Keratinocyte (primary cell): ENCODE data around the gene RMND5A. TPM values are rescaled to one million over a fixed set of nuclear protein-coding genes. Genes with fewer than 3 reads are reported as not detected.

Source experiments
- DNase-seq: peaks from one replicate; pipeline ENCODE4 v3.0.0-alpha.2; 2011; ENCODE audit warnings: low read depth, missing footprints, low spot score
- FAIRE-seq: peaks from 2 replicates; lab custom pipeline; 2011; peaks lifted over from hg19 to GRCh38; lab: Jason Lieb, UNC
- H2AFZ ChIP-seq: 2 replicates; pipeline ENCODE4 v1.6.0; 2012; ENCODE audit warnings: low read length, control low read depth, inconsistent platforms; ENCODE audit not compliant: control insufficient read depth
- H3K27ac ChIP-seq: 2 replicates; pipeline ENCODE4 v1.5.1; 2011; ENCODE audit warnings: low read length; ENCODE audit not compliant: control insufficient read depth, insufficient read depth
- H3K27me3 ChIP-seq: 3 replicates; pipeline ENCODE4 v1.6.0; 2011; ENCODE audit warnings: low read length; ENCODE audit not compliant: control insufficient read depth, insufficient read depth; ENCODE audit errors: extremely low read depth
- H3K36me3 ChIP-seq, 2 experiments: 2 replicates in 1 of 2; 3 replicates in 1 of 2; pipeline ENCODE4 v1.5.1; 2011; ENCODE audit warnings: low read length in 2 of 2, mild to moderate bottlenecking in 1 of 2; ENCODE audit not compliant: control insufficient read depth in 2 of 2, insufficient read depth in 2 of 2; ENCODE audit errors: extremely low read depth in 1 of 2
- H3K4me1 ChIP-seq: 3 replicates; pipeline ENCODE4 v1.5.1; 2011; ENCODE audit warnings: low read length; ENCODE audit not compliant: control insufficient read depth, insufficient read depth; ENCODE audit errors: extremely low read depth
- H3K4me2 ChIP-seq: 3 replicates; pipeline ENCODE4 v1.6.0; 2011; ENCODE audit warnings: low read depth, low read length; ENCODE audit not compliant: control insufficient read depth, insufficient read depth; ENCODE audit errors: extremely low read depth
- H3K4me3 ChIP-seq, 3 experiments: fragments of 200-600 bp in 1 of 3; sonication (generic) in 1 of 3; 2 replicates in 2 of 3; 3 replicates in 1 of 3; pipeline ENCODE4 v1.5.1; 2011 to 2016; ENCODE audit warnings: low read length in 3 of 3, mild to moderate bottlenecking in 3 of 3, control low read depth in 2 of 3, inconsistent platforms in 1 of 3, low read depth in 1 of 3, mixed read lengths in 1 of 3, mixed run types in 1 of 3, moderate library complexity in 1 of 3; ENCODE audit not compliant: control insufficient read depth in 2 of 3, insufficient read depth in 2 of 3; ENCODE audit errors: extremely low read depth in 1 of 3
- H3K79me2 ChIP-seq: 2 replicates; pipeline ENCODE4 v1.6.0; 2012; ENCODE audit warnings: low read length; ENCODE audit not compliant: control insufficient read depth, insufficient read depth
- H3K9ac ChIP-seq: 3 replicates; pipeline ENCODE4 v1.6.0; 2011; ENCODE audit warnings: low read length; ENCODE audit not compliant: control insufficient read depth, insufficient read depth; ENCODE audit errors: extremely low read depth
- H3K9me1 ChIP-seq: 3 replicates; pipeline ENCODE4 v1.6.0; 2011; ENCODE audit warnings: low read length; ENCODE audit not compliant: control insufficient read depth, insufficient read depth; ENCODE audit errors: extremely low read depth
- H3K9me3 ChIP-seq: 2 replicates; pipeline ENCODE4 v1.5.1; 2012; ENCODE audit warnings: low read depth, low read length; ENCODE audit not compliant: control insufficient read depth
- H4K20me1 ChIP-seq: 3 replicates; pipeline ENCODE4 v1.6.0; 2011; ENCODE audit warnings: low read length; ENCODE audit not compliant: control insufficient read depth, insufficient read depth; ENCODE audit errors: extremely low read depth
- CTCF ChIP-seq, 3 experiments: IDR thresholded peaks in 1 of 3; conservative IDR thresholded peaks in 1 of 3; optimal IDR thresholded peaks in 1 of 3; 2 replicates in 2 of 3; 3 replicates in 1 of 3; pipeline versions ENCODE3 to v1.5.1; 2011; ENCODE audit warnings: low read length in 3 of 3, mild to moderate bottlenecking in 3 of 3, moderate library complexity in 2 of 3, control low read depth in 1 of 3, inconsistent platforms in 1 of 3; ENCODE audit not compliant: insufficient read depth in 2 of 3; ENCODE audit errors: extremely low read depth in 1 of 3
- EZH2 ChIP-seq: IDR thresholded peaks from one replicate; pipeline ENCODE4 v1.6.1; 2012; ENCODE audit warnings: inconsistent platforms, mild to moderate bottlenecking, low read length, moderate library complexity
- dilution Hi-C: fragments of 300-500 bp; cut with MboI; formaldehyde crosslinking; loops from one replicate; pipeline ENCODE4 v1.7.0; 2020; ENCODE audit warnings: low sequenced_read_pairs; ENCODE audit not compliant: extremely low pct_ligation_motif_present
- polyA plus RNA-seq, 5 experiments: library from polyadenylated mRNA; depleted of rRNA in 3 of 5; stranded (reverse) in 3 of 5; stranded (forward) in 1 of 5; unstranded in 1 of 5; fragments of >200 nt; gene quantifications; 1 replicate in 1 of 5; 2 replicates in 3 of 5; 3 replicates in 1 of 5; pipeline versions ENCODE4 v1.2.1 to v1.2.3, GENCODE V29; 2011 to 2012; ENCODE audit warnings: missing spikeins in 2 of 5, low read depth in 1 of 5, low replicate concordance in 1 of 5

The RMND5A gene
- polyA plus RNA-seq, 1 donor (not counting 4 experiments of a cell fraction or from before 2014, with no cell fraction given), result 26.0 TPM

DNA sequence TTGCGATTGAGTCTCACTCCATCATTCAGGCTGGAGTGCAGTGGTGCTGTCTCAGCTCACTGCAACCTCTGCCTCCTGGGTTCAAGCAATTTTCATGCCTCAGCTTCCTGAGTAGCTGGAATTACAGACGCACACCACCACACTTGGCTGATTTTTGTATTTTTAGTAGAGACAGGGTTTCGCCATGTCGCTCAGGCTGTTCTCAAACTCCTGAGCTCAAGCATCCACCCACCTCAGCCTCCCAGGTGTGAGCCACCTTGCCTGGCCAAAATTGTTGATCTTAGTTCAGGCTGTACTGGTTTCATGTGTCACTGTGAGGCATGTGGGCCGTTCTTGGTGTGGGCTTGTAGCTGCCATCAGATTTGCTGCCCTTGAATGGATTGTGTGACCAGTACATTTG lies 52.5 kb downstream of the RMND5A start:
- Histone ChIP-seq H3K27me3 (no peaks in the 10 kb centered on the region), H3K36me3 (peaks cover 5 to 11% of the 10 kb centered on the region in 2 experiments), H2AFZ (no peak overlapping the region), H3K4me2 (no peak overlapping the region), H3K79me2 (no peaks in the 10 kb centered on the region), H3K9me3 (no peaks in the 10 kb centered on the region), H3K9me1 (no peaks in the 10 kb centered on the region), H3K4me1 (no peaks in the 10 kb centered on the region), H3K9ac (no peak overlapping the region), H3K27ac (no peak overlapping the region), H4K20me1 (no peaks in the 10 kb centered on the region), H3K4me3 (no peak overlapping the region)
- TF ChIP-seq EZH2, result no peak
- no peak for TF ChIP-seq CTCF (optimal IDR thresholded peaks at IDR 0.05 in 1 of 3, IDR thresholded peaks at IDR 0.05 in 1 of 3, conservative IDR thresholded peaks at IDR 0.05 in 1 of 3; ENCODE audit: extremely low read depth in 1 of 3, insufficient read depth in 2 of 3, low read length in 3 of 3)
- dilution Hi-C loops, result no loop called here
- FAIRE-seq (no peak), DNase-seq (no peak)

DNA sequence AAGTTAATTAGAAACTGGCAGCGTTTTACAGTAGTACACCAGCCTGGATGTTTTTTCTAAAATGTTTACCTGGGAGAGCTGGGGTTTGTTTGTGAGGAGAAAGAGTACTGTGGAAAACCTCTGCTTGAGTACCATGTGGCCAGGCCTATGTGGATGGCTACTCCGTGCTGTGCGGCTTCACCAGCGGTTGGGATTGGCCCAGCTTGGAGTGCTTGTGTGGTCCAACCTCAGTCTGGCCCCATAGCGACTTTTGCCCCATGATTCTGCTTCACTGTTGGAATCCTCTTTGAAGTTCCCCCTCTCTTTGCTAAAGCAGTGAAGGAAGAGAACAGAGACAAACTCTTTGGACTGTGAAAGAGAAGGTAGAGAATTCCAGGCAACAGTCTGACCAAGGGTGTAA lies 54.8 kb downstream of the RMND5A start:
- no peaks in the 10 kb centered on the region for H3K27me3 ChIP-seq
- H3K9me1 ChIP-seq, result no peaks in the 10 kb centered on the region
- H4K20me1 ChIP-seq, result no peaks in the 10 kb centered on the region
- no peaks in the 10 kb centered on the region for H3K9me3 ChIP-seq
- H3K4me3 ChIP-seq, result no peak overlapping the region
- no peak overlapping the region for H2AFZ ChIP-seq
- H3K36me3 ChIP-seq, result peaks cover 5 to 11% of the 10 kb centered on the region in 2 experiments
- FAIRE-seq (no peak), DNase-seq (no peak)
- H3K79me2 ChIP-seq, result no peaks in the 10 kb centered on the region
- no peak overlapping the region for H3K9ac ChIP-seq
- H3K4me1 ChIP-seq, result no peaks in the 10 kb centered on the region
- dilution Hi-C loops, result no loop called here
- TF ChIP-seq EZH2 (no peak), CTCF (optimal IDR thresholded peaks at IDR 0.05 in 1 of 3, IDR thresholded peaks at IDR 0.05 in 1 of 3, conservative IDR thresholded peaks at IDR 0.05 in 1 of 3; ENCODE audit: extremely low read depth in 1 of 3, insufficient read depth in 2 of 3, low read length in 3 of 3) (no peak)
- no peak overlapping the region for H3K27ac ChIP-seq
- H3K4me2 ChIP-seq, result no peak overlapping the region
